Endothelial cell of umbilical vein (primary cell): ENCODE results near the gene CISH.

ENCODE experiments used
- CTCF ChIP-seq, 2 donors: IDR thresholded peaks; 1 replicate in 1 of 2; 2 replicates in 1 of 2; pipeline ENCODE4 v1.5.1; 2011; ENCODE audit warnings: low read length in 2 of 2, mild to moderate bottlenecking in 2 of 2, moderate library complexity in 2 of 2, control low read depth in 1 of 2, inconsistent platforms in 1 of 2, low read depth in 1 of 2; ENCODE audit not compliant: insufficient read depth in 1 of 2; ENCODE audit errors: extremely low read depth in 1 of 2
- EZH2 ChIP-seq: IDR thresholded peaks from 2 replicates; pipeline ENCODE4 v1.6.1; 2012; ENCODE audit warnings: borderline replicate concordance, low read depth, mild to moderate bottlenecking, moderate library complexity, low read length, inconsistent platforms; ENCODE audit not compliant: severe bottlenecking
- FOS ChIP-seq: IDR thresholded peaks from 2 replicates; pipeline ENCODE4 v1.6.1; 2011; ENCODE audit warnings: mild to moderate bottlenecking, low read length, moderate library complexity, borderline replicate concordance; ENCODE audit not compliant: insufficient read depth
- GATA2 ChIP-seq: IDR thresholded peaks from 2 replicates; pipeline ENCODE4 v1.7.0; 2011; ENCODE audit warnings: low read depth, mild to moderate bottlenecking, moderate library complexity, mixed read lengths, low read length; ENCODE audit not compliant: insufficient read length, insufficient read depth
- JUN ChIP-seq: IDR thresholded peaks from 2 replicates; pipeline ENCODE4 v1.6.1; 2011; ENCODE audit warnings: borderline replicate concordance, low read depth; ENCODE audit not compliant: insufficient read length, insufficient read depth
- MAX ChIP-seq: IDR thresholded peaks from 2 replicates; pipeline ENCODE4 v1.6.1; 2011; ENCODE audit not compliant: insufficient read depth, insufficient read length
- MYC ChIP-seq: IDR thresholded peaks from one replicate; pipeline ENCODE4 v1.6.1; 2011; ENCODE audit warnings: mild to moderate bottlenecking, low read depth, low read length
- POLR2A ChIP-seq: IDR thresholded peaks from 2 replicates; pipeline ENCODE4 v1.6.1; 2012; ENCODE audit warnings: low read depth, mild to moderate bottlenecking, control low read depth, low read length
- POLR2AphosphoS5 ChIP-seq: IDR thresholded peaks from 2 replicates; pipeline ENCODE4 v1.6.1; 2012; ENCODE audit warnings: low read depth, mild to moderate bottlenecking, control low read depth, low read length, moderate library complexity; ENCODE audit not compliant: insufficient read depth

- TF ChIP-seq CTCF (IDR thresholded peaks at IDR 0.05; ENCODE audit: extremely low read depth in 1 of 2, insufficient read depth in 1 of 2, low read depth in 1 of 2, low read length in 2 of 2) (no peak), POLR2A (no peak), GATA2 (no peak), EZH2 (no peak), POLR2AphosphoS5 (no peak), JUN (no peak), MAX (no peak), MYC (no peak), FOS (no peak)
These were observed 13.9 kb upstream of the CISH start for GRCh38 chr3:50625231-50626182.
